Stimulated activated CD8-positive, alpha-beta memory T cell treated with anti-CD3 and anti-CD28 coated beads, Interleukin-2, amount 100 ng/mL, for 48 hours (primary cell): Measurements from ENCODE around the gene FSTL3.

Experiments used
- DNase-seq, 2 donors: peaks; one replicate each; pipeline ENCODE4 v3.0.0-alpha.2; 2020; ENCODE audit warnings: low read depth in 2 of 2

FSTL3 gene

DNA sequence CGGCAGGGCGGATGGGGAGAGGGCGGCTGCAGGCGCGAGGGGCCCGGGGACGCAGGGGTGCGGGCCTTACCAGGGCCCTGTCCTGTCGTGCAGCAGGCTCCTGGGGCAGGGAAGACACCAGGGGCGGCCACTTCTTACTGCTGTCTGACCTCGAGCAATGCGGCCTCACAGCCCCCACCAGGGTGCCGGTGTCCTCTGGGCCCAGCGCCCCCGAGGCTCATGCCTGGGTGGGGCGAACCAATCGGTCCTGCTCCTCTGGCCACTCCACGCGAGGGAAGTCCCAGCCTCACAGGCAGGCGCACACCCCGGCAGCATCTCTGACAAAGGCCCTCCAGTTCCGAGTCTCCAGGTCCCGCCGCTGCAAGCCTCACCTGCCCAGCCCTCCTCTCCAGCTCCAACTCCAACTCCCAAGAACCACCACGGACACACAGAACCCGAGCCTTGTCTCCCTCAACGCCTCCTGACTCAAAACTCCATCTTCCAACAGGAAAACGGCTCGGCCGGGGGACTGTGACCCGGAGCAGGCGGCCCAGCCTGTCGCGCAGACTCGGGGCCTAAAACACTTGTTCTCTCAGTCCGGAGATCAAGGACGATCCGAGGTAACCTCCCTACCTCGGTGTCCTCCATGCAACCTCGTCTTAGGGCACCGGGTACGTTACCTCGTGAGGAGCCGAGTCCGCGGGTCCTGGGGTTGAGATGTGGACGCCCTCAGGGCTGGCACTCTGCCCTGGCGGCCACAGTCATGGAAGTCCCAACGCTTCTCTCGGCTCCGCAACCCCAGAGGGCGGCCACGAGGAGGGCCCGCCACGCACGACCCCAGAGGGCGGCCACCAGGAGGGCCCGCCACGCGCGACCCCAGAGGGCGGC, 30.0 kb upstream of the FSTL3 start:
- no peak for DNase-seq

GRCh38 chr19:646779-647565, 29.2 kb upstream of the FSTL3 start:
- DNase-seq, result no peak

GRCh38 chr19:647566-648284, 28.5 kb upstream of the FSTL3 start:
- DNase-seq, result no peak

DNA sequence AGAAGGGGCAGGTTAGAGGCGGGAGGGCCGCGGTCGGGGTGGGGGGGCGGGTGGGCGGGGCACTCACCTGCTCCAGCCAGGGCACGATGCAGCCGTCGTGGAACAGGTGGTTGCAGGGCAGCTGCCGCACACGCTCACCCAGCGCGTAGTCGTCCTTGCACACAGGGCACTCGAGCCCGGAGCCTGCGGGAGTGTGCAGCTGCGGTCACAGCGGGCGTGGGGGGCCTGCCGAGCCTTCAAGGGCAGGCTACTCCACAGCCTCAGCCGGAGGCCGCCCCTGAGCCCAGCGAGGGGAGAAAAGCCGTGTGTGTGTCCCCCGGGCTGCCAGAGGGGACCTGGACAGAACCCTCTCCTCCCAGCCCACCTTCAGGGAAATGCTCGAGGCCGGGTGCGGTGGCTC, 27.9 kb upstream of the FSTL3 start:
- no peak for DNase-seq

DNA sequence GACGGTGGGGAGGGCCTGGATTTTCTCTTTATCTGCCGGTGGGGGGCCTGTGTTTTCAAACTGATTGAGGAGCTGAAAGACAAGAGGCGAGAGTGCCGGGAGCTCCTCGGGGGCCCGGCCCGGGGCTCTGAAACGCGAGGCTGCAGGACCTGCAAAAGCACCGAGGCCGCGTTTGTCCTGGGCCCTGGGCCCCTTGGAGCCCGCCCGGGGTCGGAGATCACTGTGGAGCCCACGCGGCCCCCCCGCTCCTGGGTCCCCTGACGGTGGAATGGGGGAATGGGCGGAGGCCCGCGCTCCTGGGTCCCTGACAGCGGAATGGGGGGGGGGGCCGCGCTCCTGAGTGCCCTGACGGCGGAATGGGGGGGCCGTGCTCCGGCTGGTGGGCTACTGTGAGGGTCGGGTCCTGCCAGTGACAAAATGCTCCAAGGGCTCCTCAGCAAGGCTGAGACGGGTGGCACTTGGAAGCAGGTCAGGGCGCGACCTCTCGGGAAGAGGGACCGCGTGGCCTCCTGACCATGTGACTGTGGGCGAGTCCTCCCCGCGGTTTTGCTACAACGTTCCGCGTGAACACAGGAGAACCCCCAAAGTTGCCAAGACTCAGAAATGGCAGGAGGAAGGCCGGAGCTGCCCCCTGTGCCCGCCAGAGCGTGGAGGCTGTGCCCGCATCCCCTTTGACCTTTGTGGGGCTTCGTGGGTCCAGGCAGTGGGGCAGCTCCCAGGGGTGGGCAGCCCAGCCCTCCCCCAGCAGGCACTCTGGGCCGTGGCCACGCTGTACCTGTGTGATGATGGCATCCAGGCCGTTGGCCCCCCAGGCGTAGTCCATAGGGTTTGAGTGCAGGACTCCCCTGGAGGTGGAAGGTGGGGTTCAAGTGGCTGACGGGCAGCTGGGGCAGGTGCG, 27.0 kb upstream of the FSTL3 start:
- DNase-seq, result no peak

DNA sequence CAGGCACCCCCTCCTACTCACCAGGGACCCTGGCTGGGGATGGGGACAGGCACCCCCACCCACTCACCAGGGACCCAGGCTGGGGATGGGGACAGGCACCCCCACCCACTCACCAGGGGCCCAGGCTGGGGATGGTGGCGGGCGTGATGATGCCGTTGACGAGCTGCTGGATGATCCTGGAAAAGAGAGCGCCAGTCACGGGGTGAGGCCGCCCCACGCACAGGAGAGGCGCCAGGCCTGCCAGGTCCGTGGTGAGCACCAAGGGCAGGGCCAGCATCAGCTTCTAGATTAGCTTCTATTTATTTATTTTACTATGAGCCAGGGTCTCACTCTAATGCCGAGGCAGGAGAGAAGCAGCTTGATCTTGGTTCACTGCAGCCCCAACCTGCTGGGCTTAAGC, 26.1 kb upstream of the FSTL3 start:
- no peak for DNase-seq

- no peak for DNase-seq
Measured at GRCh38 chr19:651114-651818, 24.9 kb upstream of the FSTL3 start.

- DNase-seq, result no peak
Measured at GRCh38 chr19:651991-652390, 24.2 kb upstream of the FSTL3 start.

DNA sequence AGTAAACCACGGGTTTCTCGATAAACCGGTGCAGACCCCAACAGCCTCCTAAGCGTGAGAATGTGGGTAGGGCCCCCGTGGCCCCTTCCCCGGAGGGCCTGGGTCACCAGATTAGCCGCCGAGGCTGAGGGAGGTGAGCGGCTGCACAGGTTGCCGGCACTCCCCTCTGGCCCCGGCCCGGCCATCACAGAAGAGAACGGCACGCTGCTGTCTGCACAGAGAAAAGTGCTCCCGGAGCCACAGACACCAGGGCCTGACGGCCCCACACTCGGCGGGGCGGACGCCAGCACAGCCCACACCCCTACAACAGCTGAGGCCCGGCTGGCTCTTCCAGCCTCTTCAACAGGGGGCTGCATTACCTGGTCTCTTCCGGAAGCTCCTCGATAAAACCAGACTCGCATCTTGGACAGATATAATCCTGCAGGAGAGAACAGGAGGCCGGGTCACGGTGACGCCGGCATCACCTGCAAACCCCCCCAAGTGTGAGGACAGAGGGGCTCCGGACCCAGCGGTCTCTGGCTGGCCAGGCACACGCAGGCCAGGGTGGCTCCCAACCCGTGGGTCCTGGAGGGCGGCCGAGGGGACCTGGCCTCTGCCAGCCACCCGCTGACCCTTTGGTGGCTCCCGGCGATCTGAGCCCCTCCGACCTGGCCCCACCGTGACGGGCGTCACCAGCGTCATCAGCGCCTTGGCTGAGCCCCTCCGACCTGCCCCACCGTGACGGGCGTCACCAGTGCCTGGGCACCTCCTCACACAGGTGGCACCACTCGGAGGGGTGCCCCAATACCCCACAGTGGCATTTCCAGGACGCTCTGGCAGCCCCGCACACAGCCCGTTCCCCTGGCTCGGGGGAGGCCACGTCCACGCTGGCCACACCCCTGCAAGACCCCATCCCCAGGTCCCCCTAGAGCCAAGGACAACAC, 23.5 kb upstream of the FSTL3 start:
- DNase-seq, result no peak

DNA sequence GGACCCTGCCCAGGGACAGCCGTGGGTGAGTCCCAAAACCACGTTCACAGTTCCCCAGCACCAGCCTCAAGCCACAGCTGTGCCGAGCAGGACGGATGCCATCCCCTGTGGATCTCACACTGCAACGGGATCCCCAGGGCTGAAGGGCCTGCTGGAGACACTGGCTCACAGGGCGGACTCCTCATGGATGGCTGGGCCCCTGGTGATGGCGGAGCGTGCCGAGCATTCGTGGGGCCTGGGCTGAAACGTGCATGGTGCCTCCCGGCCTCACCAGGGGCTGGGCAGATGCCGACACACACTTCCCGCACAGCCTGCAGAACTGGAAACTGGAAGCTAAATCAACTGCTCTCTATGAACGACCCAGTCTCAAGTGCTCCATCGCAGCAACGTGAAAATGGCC, 22.8 kb upstream of the FSTL3 start:
- DNase-seq, result no peak

DNA sequence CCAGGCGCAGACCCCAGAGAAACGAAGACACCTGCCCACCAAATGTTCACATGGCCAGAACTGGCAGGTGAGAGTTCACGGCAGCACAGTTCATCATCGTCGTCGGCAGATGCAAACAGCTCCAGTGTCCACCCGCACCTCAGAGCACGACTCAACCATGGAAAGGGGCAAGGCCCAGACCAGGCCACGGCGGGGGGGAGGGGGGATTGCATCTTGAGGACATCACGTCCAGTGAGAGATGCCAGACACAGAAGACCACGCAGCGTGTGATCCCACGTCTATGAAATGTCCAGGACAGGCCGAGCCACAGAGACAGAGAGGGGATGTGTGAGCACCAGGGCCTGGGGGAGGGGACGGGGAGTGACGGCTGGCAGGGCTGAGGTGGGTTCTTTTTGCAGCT, 20.5 kb upstream of the FSTL3 start:
- no peak for DNase-seq

GRCh38 chr19:656751-657559, 19.2 kb upstream of the FSTL3 start:
- no peak for DNase-seq

GRCh38 chr19:657611-658010, 18.6 kb upstream of the FSTL3 start:
- no peak for DNase-seq

- no peak for DNase-seq
Measured at GRCh38 chr19:658059-658839, 17.9 kb upstream of the FSTL3 start.

DNA sequence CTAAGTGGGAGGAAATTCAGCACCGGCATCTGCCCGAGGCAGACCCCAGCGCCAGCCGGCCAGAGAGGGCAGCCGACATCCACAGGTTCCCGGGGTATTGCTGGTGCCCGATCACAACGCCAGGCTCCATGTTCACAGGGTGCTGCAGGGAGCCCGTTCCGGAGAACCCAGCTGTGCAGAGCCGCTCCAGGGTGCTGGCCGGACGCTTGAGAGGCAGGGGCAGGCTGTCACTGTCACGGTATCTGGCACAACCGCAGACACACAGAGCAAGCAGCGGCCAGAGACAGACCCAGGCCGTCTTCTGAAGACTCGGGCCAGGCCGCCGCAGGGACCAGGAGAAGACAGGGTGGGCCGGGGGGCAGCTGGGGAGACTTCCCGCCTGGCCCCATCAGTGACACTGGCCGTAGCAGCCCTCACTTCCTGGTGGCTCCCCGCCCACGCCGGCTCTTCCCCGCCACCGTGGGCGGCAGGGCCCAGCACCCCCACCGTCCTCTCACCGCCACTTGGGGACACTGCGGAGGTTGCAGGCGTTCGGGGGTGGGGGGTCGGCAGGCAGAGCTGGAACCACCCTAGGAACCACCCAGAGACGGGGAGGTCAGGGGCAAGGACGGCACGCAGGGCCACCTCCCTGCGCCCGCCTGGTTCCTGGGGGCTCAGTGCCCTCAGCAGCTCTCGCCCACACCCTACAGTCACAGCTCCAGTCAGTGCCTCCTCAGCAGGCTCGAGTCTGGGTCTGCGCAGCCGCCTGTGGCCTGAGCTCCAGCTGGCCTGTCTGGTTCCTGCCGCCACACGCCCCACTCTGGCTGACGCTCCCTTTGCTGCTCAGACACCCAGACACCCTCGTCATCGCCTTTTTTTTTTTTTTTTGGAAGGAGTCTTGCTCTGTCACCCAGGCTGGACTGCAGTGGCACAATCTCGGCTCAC, 17.0 kb upstream of the FSTL3 start:
- DNase-seq, result no peak

GRCh38 chr19:660793-661426, 15.3 kb upstream of the FSTL3 start:
- no peak for DNase-seq
